Amygdala (tissue), 56 donors: ENCODE data around the gene NUAK1.

ENCODE experiments used
- DNase-seq, 56 donors: peaks; one replicate each; lab custom pipeline; 2025; lab: John Stamatoyannopoulos, UW

Gene NUAK1

DNA sequence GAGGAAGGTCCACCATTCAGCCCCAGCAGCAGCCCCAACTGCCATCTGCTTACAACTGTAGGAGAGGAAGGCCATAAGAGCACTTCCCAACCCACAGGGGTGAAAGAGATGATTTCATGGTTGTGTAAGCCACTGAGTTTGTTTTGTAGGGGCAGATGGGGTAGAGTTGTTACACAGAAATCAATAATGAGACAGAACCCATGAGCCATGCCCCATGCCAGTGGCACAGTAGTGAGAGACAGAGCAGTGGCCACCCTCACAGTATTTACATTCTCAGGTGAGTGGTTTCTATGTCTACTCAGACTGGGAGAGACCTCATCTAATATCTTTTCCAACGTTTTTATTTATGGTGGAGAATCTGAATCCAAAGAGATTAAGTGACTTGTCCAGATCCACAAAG lies 68.6 kb downstream of the NUAK1 start:
- no peak for DNase-seq

DNA sequence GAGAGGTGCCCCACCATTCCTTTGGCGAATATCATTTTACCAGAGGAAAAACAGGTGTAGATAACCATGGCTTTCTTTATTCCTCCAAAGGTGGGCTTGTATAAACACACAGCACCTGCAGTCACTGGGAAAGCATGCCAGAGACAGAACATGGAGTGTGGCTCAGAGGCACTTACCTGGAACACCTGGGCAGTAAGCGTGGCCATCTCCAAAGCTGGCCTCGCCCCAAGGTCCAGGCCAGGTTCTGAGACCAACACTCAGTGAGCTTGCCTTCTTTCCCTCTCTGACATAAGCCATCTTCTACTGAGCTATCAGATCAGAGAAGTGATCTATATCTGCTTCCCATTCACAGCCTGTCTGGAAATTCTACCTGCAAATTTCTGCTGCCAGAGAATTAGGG lies 70.5 kb downstream of the NUAK1 start:
- DNase-seq, result no peak

DNA sequence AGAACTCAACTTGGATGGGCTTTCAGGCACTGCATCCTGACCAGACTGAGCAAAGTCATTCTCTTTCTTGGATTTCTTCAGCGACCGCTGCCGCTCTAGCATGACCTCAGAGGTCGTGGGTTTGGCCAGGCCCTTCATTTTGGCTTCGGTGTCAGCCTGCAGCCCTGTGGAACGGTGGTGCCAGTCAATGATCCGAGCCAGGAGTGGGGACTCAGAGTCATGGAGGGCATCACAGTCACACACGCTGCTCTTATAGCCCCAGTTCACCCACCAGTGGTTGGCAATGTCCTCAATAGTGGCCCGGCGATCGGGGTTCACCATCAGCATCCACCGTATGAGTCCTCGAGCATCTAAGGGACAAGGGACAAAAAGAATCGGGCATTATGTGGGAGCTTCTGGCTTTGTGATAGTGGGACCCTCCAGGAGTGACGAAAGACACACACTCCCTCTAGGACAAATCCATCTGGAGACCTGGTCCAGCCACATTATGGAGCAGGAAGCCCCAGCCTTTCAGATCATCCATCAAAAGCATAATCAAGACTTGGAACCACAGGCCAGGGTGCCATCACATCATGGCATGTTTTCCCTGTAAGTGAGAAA lies 71.0 kb downstream of the NUAK1 start:
- DNase-seq, result no peak

DNA sequence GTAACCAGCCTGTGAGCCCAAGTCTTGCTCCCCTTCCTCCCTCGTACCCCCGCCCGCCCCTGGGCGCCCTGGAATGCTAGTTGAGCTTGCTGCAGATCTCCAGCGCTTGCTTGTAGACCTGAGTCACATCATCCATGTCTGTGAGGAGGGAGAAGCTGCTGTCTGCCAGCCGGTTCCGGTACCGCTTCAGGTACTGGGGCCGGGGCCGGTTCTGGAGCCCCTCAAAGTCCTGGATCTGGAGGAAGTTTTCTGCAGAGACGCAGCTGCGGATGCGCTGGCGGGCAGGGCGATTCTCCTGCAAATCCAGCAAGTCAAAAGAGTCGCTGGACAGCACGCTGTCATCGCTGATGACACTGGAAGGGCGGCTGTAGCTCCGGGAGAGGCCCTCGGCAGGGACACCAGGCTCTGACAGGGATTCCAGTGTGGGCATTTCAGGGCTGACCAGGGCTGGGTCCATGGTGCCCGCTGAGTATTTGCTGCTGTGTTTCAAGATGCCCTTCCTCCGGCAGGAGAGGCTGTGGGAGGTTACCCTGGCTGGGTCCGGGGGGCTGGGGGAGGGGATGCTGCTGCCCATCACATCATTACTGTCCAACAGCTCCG lies 71.9 kb downstream of the NUAK1 start:
- no peak for DNase-seq

DNA sequence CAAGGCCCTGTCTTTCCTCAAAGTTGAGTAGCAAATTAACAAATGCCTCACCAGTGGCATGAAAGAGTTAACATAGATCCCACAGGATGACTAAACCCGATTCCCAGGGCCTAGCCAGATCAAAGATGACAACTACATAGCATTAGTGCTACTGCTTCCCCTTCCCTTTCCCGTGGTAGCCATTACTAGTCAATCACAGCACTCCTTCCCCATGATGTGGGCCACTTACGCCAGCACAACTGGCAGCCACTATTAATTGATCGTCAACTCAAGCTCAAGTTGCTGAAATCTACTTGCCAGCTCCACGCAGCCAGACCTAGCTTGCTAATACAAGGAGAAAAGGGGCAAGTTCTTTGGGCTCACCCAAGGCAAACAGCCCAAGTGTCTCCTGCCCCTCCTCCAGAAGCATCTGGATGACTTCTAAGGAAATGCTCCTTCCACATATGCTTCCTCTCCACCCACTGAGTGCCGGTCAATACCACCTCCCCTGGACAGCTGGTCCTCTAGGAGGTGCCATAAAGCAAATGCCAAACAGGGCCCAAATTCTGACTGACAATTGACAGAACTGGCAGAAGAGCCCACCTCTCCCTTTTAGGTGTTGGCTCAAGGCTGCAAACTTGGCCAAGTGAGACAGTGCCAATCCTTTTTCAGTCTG lies 72.6 kb downstream of the NUAK1 start:
- DNase-seq, result no peak

DNA sequence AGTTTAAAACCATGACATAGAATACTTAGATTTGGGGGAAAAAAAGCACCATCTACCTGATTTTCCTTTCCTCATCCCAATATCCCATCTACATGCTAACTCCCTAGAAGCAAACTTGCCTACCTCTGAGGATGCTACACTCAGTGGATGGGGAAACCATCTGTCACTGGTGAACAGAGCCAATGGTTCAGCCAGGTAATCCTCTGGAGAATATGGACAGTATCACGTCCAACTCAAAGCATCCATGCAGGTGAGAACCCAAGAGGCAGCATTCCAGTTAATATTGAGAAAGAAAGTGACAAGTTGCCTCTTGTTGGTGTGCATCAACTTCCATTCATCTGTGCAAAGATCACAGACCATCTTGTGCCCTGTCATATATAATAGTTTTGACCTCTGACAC lies 73.2 kb downstream of the NUAK1 start:
- no peak for DNase-seq

DNA sequence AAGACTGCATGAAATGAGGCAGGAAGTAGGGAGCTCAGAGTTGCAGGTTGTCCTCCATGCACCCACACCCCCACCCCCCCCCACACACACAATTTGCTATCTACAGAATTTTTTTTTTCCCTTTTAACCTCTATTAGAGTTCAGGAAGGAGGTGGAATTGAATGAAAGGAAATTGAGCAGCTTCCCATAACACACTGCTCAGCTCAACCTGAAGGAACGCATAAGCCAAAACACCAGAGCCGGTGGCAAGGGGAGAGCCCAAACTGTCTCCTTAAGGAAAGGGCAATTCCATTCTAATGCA lies 74.1 kb downstream of the NUAK1 start:
- no peak for DNase-seq

DNA sequence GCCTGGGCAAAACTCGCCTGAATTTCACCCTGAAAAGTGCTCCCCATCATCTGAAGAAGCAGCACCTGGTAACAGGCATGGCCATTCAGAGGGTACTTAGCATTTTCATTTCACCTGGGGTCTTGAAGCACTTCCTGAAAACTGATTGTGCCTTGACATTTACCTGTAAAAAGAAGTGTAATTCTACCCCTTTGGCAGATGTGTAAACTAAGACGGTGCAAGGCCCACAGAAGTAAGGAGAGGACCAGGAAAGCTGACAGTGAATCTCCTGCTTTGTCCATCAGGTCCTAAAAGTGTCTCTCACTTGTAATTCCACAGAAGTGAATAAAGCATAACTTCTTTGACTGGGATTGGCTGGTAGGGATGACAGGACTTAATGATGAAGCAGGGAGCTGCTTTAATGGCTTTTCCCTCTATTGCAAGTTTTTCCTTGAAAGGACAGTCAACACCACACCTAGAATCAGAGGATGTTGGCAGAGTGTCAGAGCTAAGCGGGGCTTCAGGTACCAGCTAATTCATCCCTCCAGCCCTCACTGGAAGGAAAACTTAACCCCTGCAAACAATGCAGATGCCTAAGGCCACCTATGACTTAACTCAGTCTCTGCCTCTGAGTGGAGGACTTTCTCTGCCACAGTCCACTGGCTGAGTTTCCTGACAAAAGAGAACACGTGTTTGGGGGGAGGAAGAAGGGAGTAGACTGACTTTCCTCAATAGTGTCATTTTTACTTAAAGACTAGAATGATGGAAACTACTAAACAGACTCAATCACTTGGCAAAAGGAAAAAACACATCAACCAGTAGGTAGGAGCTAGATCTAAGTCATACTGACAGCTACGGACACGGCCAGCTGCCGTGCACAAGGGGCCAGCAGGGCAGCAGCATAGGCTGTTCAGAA lies 74.7 kb downstream of the NUAK1 start:
- DNase-seq, result no peak

DNA sequence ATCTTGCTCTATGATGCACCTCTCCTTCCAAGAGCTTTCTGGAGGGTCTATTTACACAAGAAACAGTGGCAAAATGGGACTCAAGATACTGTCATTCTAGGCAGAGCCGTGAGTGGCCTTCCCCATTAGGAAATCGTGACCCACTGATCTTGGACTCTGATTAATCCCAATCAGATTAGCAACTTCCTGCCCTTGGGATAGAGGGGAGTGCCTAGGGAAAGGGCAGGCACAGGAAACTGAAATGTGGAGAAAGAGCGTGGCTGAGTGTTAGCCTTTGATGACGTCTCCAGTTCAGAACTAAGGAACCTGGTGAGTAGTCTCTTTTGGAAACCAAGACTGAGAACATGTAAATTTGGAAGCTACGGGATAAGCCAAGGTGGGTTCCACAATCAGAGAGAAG lies 76.1 kb downstream of the NUAK1 start:
- DNase-seq, result no peak

DNA sequence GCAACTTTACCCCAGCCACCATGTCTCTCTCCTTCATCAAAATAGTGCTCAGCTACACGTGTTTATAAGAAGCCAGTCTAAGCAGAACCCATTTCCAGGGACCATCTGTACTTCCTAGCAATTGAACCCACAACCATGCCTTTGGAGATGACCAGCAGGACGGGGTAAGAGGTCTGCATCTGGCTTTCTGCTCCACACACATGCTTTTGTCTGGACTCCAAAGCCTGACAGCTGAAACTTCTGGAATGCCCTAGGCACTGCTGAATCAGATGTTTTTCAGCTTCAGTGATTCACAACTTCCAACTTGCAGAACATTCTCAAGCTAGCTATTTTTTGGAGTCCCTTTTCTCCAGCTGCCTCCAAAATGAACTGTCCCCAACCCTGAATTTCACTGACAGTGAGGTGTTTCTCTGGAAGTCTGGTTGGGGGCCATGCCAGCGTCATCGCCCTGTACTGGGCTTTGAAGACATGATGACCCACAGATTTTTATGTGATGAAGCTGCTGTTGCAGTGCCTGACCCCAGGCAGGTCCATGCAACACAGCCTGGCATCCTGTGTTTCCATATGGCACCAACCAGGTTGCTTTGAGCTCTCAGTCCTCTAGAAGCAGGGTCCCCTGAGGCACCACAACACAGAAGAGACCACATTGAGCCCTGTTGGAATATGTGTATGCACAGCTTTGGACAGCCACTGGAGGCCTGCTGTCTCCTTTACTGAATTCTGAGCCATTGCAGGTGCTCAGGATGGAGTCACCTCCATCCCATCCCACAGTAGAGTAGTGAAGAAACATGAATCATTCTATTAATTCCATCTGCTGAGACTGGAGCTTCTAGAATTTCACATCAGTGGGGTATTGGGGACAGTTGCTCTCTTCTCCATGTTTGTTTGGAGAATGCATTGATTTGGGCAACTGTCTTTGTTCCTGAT lies 80.2 kb downstream of the NUAK1 start:
- no peak for DNase-seq

DNA sequence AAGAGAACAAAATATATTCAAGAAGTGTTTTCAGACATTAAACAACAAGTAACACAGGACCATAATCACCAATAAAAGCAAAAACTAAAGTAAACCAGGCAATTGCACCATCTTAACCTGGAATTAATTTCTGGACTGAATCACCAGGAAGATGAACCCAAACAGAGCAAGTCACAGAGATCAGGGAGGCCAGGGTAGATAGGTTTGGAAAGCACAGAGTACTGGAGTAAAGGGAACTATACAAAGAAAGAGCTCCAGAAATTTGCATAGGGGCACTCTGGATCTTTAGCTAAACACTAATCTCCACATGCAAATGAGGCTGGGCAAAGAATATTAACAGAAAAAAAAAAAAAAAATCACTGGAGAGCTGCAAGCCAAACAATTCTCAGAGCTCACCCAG lies 84.7 kb downstream of the NUAK1 start:
- no peak for DNase-seq

DNA sequence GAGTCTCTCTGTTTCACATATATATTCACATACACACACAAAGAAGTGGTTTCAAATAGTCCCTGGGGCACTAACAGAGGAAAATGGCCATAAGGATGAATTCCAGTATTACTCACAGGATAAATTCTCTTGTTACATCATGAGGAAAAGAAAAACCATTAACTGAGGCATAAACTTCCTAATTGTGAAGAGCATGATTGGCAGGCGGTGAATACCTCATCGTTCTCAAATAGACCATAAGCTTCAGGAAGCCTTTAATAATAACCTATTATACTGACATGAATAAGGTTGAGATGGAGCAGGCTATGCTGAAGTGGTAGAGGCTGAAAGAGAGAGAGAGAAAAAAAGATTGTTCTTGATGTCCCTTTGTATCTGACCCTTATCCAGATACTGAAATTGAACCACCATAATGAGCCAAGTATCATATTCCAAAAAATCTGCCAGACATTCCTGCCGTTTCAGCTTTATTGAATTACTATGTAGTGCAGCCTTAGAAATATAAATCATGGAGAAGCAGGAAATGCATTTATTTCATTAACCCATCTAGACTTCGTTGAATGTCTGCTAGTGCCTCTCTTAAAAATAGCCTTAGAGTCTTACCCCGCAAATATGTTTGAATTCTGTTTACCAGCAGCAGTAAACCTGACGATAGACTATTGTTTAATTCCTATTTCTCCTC lies 86.8 kb downstream of the NUAK1 start:
- no peak for DNase-seq

DNA sequence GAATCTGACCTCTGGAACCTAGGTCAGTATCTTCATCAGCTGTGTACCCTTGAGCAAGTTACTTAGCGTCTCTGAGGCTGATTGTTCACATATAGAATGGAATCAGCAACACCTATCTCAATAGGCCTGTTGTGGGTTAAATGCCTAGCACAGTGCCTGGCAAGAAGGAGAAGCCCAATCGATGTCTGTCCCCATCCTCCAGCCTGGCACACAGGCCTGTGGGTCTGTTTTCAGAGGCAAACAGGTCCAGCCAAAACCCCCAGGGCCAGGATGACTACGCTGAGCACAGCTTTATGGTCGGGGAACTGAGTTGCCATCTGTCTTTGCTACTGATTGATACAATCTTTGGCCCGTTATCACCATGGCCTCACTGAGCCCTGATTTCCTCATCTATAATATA lies 89.2 kb downstream of the NUAK1 start:
- DNase-seq, result no peak

DNA sequence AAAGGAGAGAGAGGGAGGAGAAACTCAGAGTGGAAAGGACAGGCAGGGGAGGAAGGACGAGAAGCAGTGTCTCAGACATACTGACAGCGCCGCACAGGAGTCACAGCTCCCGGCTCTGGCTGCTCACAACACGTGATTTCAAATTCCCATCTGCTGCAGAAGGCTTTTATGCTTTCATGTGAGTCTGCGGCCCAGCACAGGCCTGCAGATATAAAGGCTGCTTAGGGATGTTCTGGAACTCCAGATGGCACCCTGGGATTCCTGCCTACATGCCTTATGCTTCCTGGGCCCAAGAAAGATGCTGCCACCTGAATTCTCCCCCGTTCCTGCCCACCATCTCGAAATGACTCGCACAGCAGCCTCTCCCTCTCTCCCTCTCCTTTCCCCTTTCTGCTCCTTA lies 89.6 kb downstream of the NUAK1 start:
- DNase-seq, result peak in 47 of 56 donors; percentile 6 to 82 (median 48)

DNA sequence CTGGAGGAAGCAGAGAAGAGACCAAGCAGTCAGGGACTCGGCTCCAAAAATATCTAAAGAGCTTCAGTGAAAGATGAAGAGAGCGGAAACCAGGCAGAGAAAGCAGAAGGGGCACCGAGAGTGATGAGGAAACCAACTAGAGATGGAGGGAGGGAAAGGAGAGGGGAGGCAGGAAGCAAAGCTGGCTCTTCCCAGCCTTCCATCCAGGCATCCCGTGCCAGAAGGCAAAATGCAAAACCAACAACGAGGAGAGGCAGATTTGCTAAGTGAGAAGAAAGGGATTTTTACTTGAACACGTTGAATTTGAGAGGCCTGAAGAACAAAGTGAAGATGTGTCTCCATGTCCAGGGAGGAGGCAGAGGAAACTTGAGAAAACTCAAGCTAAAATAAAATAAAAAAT lies 90.1 kb downstream of the NUAK1 start:
- no peak for DNase-seq

DNA sequence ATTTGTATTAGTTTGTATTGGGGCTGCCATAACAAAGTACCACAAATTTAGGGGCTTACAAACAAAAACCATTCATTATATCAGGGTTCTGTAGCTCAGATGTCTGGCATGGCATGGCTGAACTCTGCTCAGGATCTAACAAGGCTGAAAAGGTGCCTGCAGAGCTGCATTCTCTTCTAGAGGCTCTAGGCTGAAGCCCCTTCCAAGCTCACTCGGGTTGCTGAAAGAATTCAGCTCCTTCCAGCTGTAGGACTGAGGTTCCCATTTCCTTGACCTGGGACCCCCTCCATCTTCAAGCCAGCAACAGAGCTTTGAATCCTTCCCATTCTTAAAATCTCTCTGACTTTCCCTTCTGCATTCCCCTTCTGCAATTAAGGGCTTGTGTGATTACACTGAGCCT lies 90.7 kb downstream of the NUAK1 start:
- no peak for DNase-seq

DNA sequence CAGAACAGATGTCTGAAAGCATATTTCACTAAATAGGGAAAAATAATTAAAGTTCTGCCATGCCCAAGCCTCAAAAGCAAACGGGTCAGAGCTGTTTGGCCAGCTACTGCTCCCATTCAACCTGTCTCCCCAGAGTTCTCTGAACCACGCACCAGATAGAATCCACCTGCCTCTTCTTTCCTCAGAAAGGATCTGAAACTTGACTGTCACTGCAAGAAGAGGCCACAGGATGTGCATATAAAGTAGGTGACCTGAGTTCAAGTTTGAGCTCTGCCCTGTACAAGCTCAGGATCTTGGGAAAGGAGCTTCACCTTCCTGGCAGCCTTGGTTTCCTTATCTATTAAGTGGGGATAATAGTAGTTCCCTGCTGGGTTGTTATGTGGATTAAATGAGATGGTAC lies 91.8 kb downstream of the NUAK1 start:
- no peak for DNase-seq

DNA sequence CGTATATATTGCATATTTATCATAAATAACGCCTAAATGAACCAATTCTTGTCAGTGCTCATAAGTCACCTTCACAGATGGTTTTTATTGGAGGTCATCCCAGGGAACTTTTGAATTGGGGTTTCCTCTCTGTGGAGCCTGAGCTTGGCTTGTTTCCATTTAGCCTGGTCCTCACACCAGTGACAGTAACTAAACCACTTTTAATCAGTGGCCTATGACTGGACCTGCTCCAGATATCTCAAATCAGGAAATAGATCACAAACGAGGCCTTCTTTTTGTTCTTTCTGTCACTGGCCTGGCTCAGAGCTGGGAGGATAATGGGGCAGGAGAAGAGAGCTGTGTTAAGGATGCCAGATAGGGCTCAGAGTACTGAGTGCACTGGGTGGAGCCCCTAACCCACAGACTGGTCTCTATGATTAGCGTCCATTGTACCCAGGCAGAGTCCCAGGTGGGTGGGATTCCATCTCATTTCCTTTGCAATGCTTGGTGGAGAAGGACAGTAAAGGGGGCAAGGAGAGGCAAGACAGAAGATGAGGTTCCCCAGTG lies 92.4 kb downstream of the NUAK1 start:
- no peak for DNase-seq

DNA sequence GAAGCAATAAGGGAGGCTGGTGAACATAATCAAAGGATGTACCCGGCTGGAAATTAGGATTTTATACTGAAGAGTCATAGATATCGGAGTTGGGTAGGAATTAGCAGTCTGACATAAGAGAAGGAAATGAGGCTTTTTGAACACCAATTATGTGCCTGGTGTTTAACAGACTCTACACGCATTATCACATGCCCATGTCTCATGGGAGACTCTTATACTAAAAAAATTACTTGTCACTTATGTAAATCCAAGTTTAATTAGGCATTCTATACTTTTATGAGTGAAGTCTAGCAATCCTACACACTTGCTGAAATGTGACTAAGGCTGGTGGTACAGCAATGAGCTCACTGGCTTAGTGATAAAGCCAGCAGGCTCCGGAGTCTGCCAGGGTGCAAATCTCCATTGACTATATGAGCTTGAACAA lies 93.5 kb downstream of the NUAK1 start:
- no peak for DNase-seq

DNA sequence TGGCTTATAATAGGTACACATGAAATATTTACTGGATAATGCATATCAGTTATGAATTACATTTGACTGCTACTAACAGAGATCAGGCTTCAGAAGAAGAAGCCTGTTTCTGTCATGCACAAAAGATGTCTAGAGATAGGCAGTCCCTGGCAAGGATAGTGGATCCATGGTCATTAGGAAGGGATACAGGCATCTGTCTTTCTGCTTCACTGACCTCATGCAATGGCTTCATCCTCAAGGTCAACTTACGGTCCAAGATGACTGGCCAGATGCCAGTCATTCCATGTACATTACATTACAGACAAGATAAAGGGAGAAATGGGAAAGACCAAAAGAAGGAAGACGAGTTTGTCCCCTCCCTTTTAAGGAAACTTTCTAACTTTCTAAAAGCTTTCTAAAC lies 94.0 kb downstream of the NUAK1 start:
- DNase-seq, result no peak
